HG02678 (cell line): Measurements from ENCODE around the gene SIGLEC11.
"Not testable (repeated sequence)": the region's sequence is repeated elsewhere in the genome, so short reads cannot be mapped to it uniquely, and the experiment has no call there.

Experiments used
- ATAC-seq: cut with Tn5 transposase; IDR thresholded peaks from one replicate; pipeline ENCODE4 v1.9.1; 2021; ENCODE audit warnings: mild to moderate bottlenecking, moderate library complexity; ENCODE audit not compliant: unreplicated experiment

The SIGLEC11 gene

GRCh38 chr19:49960980-49961379 is at the start of gene SIGLEC11:
SIGLEC11 (minus strand) TSS chr19:49961172; CDS start chr19:49961081, 91 bp downstream.
- ATAC-seq: not testable (repeated sequence)

- no peak for ATAC-seq
Measured at GRCh38 chr19:50008532-50008931, 47.6 kb upstream of the SIGLEC11 start.

- no peak for ATAC-seq
Measured at GRCh38 chr19:50007947-50008346, 47.0 kb upstream of the SIGLEC11 start.

GRCh38 chr19:50007170-50007569 is 46.2 kb upstream of the SIGLEC11 start:
- ATAC-seq: no peak

GRCh38 chr19:50005428-50005827 is 44.5 kb upstream of the SIGLEC11 start:
- ATAC-seq: no peak

GRCh38 chr19:50003810-50004419 is 42.9 kb upstream of the SIGLEC11 start:
- no peak for ATAC-seq

GRCh38 chr19:50003254-50003788 is 42.3 kb upstream of the SIGLEC11 start:
- no peak for ATAC-seq

GRCh38 chr19:50002386-50002960 is 41.5 kb upstream of the SIGLEC11 start:
- ATAC-seq: no peak

- ATAC-seq: no peak
Measured at GRCh38 chr19:50001775-50002174, 40.8 kb upstream of the SIGLEC11 start.

GRCh38 chr19:50000841-50001557 is 40.0 kb upstream of the SIGLEC11 start:
- no peak for ATAC-seq

- no peak for ATAC-seq
Measured at GRCh38 chr19:50000038-50000840, 39.3 kb upstream of the SIGLEC11 start.

GRCh38 chr19:49999371-50000010 is 38.5 kb upstream of the SIGLEC11 start:
- no peak for ATAC-seq

GRCh38 chr19:49997709-49998108 is 36.7 kb upstream of the SIGLEC11 start:
- no peak for ATAC-seq

- no peak for ATAC-seq
Measured at GRCh38 chr19:49988433-49988832, 27.5 kb upstream of the SIGLEC11 start.

- ATAC-seq: no peak
Measured at GRCh38 chr19:49988007-49988406, 27.0 kb upstream of the SIGLEC11 start.

GRCh38 chr19:49987159-49987698 is 26.3 kb upstream of the SIGLEC11 start:
- ATAC-seq: no peak

- ATAC-seq: no peak
Measured at GRCh38 chr19:49986354-49986753, 25.4 kb upstream of the SIGLEC11 start.

GRCh38 chr19:49985871-49986270 is 24.9 kb upstream of the SIGLEC11 start:
- no peak for ATAC-seq

GRCh38 chr19:49984491-49984890 is 23.5 kb upstream of the SIGLEC11 start:
- no peak for ATAC-seq

GRCh38 chr19:49983645-49984229 is 22.8 kb upstream of the SIGLEC11 start:
- ATAC-seq: no peak
